Cardiac fibroblast (primary cell): ENCODE measurements around the gene HSPBP1.

Experiments used
- DNase-seq, 2 donors: peaks; one replicate each; pipeline versions ENCODE4 v3.0.0 to v3.0.0-alpha.2; 2010; ENCODE audit warnings: low read depth in 2 of 2
- H3K4me3 ChIP-seq, 2 donors: replicated peaks in 1 of 2; 1 replicate in 1 of 2; 2 replicates in 1 of 2; pipeline ENCODE4 v1.5.1; 2011; ENCODE audit warnings: low read depth in 2 of 2, low read length in 2 of 2, mild to moderate bottlenecking in 2 of 2, moderate library complexity in 1 of 2
- CTCF ChIP-seq: IDR thresholded peaks from one replicate; pipeline ENCODE4 v1.5.1; 2011; ENCODE audit warnings: low read depth, mild to moderate bottlenecking, low read length, inconsistent platforms

Gene HSPBP1

DNA sequence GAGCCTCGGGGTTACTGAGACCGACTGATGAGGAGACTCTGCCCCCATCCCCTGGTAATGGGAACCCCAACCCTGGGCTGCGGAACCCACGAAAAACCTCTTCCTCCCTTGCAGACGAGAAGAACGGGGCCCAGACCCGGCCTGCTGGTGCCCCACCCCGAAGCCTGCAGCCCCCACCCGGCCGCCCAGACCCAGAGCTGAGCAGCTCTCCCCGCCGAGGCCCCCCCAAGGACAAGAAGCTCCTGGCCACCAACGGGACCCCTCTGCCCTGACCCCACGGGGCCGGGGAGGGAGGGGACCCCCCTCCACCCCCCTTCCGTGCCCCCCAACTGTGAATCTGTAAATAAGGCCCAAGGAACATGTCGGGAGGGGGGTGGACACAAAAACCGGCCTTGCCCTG, 31.9 kb upstream of the HSPBP1 start:
- DNase-seq, result no peak
- no peak for TF ChIP-seq CTCF
- H3K4me3 ChIP-seq, result no peak overlapping the region

GRCh38 chr19:55311397-55311796, 31.5 kb upstream of the HSPBP1 start:
- TF ChIP-seq CTCF, result no peak
- no peak for DNase-seq

DNA sequence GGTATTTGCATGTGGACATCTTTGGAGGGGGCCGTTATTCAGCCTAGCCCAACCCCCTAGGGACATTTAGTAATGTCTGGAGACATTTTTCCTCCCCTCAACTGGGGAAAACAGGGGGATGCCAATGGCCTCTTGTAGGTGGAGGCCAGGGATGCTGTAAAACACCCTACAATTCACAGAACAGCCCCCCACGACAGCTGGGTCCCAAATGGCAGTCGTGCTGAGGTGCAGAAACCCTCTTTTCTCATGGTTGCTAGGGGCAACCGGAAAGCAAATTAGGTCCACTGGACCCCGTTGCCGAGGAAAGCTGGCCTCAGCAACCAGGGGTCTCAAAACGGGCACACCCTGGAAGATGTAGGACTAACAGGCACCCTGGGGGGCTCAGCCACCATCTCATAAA, 30.6 kb upstream of the HSPBP1 start:
- TF ChIP-seq CTCF, result no peak
- no peak for DNase-seq
- H3K4me3 ChIP-seq, result no peak overlapping the region

More at GRCh38 chr19:55311397-55311796, 31.5 kb upstream of the HSPBP1 start:
- H3K4me3 ChIP-seq, result no peak overlapping the region

GRCh38 chr19:55309448-55309847, 29.5 kb upstream of the HSPBP1 start:
- no peak for TF ChIP-seq CTCF

DNA sequence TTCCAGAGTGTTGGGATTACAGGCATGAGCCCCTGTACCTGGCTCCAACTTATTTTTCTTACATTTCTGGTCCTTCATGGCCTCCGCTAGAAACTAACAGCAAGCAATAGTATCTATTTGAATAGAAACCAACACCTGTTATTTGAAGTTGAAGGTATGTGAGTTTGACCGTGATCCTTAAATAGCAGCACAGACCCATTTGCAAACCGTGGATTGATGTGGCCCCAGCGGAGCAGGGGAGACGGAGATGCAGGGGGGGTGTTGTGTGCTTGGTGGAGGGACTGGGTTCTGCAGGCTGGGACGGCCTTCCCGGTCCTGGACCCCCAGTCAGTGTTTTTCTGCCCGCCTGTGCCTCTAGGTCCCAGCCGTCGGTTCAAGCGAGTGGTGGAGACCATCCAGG, 28.4 kb upstream of the HSPBP1 start:
- no peak for TF ChIP-seq CTCF
- no peak for DNase-seq
- no peak overlapping the region for H3K4me3 ChIP-seq

More at GRCh38 chr19:55309448-55309847, 29.5 kb upstream of the HSPBP1 start:
- H3K4me3 ChIP-seq, result no peak overlapping the region
- DNase-seq, result no peak

DNA sequence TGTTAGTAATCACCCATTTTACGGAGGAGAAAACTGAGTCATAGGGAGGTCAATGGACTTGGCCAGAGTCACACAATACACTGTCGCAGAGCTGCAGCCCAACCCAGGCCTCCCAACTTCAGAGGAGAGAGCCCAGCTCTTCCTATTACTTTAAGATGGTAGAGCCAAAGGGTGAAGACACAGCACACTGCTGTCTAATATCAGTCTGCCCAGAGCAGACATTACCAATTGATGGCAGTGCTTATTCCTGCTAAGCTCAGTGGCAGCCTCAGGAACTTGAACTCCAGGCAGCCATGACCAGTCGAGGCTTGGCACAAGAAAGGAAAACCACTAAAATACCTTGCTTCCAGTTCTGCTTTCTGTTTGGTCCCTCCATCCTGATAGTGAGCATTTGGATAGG, 26.8 kb upstream of the HSPBP1 start:
- H3K4me3 ChIP-seq, result no peak overlapping the region
- no peak for TF ChIP-seq CTCF
- DNase-seq, result no peak

GRCh38 chr19:55305983-55306562, 26.2 kb upstream of the HSPBP1 start:
- H3K4me3 ChIP-seq, result no peak overlapping the region

More at GRCh38 chr19:55305983-55306562, 26.2 kb upstream of the HSPBP1 start:
- no peak for DNase-seq
- TF ChIP-seq CTCF, result no peak
